DMS114 treated with DMSO at 0.1 percent for 48 hours (cell line): ENCODE measurements around the gene KCTD20.

Experiments
- DNase-seq: peaks from one replicate; lab custom pipeline; 2025; ENCODE audit not compliant: unreplicated experiment; lab: John Stamatoyannopoulos, UW

Gene KCTD20

GRCh38 chr6:36492092-36492491 lies 49.3 kb downstream of the KCTD20 start:
- no peak for DNase-seq

DNA sequence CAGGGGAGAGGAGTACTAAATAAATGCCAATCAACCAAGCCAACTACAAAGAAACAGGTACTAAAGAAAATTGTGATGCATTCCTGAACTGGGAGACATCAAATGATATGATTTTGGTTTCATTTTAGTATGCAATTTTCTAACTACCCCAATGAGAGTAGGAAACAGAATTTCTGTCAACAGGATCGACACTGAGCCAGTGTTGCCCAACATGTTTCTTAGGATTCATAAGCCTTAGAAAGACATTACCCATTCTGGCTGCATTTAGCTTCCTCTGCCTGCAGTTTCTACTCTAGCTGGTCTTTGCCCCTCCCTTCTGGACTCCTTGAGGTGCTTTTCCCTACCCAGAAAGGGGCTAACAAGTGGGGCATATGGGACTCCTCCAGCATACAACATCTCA lies 49.8 kb downstream of the KCTD20 start:
- no peak for DNase-seq

DNA sequence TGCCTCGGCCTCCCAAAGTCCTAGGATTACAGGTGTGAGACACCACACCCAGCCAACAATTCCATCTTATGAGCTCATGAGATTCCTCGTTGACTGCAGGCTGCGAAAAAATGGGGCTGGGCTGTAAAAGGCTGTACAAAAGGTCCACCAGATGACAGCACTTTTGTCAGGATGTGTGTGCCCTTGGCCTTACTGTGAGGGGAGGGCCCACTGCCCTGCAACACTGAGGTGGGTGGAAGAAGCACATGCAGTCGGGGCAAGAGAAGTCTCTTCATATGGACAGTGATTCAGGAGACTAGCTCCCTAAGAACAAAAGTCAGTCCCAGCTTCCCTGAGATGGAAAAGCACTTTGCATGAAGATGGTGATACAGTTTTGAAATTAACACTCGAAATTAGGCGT lies 50.5 kb downstream of the KCTD20 start:
- no peak for DNase-seq

GRCh38 chr6:36493859-36494258 lies 51.1 kb downstream of the KCTD20 start:
- DNase-seq, result no peak

DNA sequence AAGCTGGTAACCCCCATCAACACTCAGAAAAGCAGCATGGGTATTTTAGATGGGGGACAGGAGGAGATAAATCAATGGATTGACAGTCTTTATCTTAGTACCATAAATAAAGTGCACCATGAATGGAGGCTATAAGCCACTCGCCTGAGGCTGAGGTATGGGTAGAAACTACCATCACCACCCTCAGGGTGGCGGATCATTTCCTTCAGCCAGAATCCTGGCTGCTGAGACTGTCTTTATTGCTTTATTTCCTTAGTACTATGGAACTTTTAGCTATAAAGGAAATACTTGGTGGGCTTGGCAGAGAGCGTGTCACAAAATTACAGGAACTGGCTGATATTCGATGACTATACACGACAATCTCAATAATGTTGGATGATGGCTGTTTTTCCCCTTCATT lies 52.3 kb downstream of the KCTD20 start:
- DNase-seq, result no peak

- DNase-seq, result no peak
These were observed 57.1 kb downstream of the KCTD20 start for GRCh38 chr6:36499918-36500317.

- no peak for DNase-seq
These were observed 58.9 kb downstream of the KCTD20 start for GRCh38 chr6:36501686-36502085.

DNA sequence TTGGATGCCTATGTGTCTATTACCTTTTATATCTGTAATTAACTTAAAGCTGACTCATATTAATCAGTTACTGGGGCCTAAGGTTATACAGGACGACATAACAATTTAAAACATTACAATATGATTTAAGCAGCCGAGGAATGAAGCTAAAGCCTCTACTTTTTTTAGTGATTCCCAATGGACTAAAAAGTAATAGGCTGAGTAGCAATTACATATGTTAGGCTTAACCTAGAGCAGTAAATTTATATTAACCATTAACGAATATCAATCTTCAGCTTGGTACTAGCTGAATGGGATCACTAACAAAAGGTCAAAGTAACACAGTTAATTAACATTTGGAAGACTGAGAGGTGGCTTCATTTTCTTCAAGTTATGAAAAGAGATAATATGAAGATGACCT lies 61.4 kb downstream of the KCTD20 start:
- no peak for DNase-seq

DNA sequence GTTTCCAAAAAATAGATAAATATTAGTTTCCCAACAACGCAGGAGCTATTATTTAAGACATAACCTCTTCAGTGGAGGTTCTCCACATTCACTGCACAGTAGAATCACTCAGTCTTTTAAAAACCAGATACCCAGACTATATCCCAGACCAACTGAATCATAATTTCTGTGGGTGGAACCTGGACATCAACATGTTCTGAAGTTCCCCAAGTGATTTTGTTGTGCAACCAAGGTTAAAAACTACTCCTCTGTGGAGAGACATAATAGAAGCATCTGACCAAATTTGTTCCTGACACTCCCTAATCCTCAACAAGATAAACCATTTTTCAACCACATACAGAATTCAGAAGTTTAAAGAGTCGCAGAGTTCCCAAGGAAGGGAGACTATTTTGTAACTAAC lies 62.2 kb downstream of the KCTD20 start:
- no peak for DNase-seq

- no peak for DNase-seq
These were observed 63.1 kb downstream of the KCTD20 start for GRCh38 chr6:36505744-36506534.

DNA sequence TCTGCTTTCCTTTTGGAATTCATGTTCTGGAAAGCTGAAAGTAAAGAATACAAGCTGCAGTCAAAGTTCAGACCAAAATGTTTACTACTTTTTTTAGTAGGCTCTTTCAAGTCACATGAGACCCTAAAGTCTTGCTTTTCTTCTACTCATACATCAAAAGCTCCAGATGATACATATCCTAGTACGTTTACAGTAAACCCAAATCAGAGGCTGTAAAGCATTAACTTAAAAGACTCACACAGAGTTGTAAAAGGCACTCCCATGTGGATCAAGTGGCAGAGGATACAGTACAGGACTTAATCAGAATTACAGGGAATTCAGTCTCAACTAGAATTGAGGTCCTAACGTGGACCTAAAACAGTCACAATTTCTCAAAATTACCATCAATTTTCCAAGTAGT lies 63.8 kb downstream of the KCTD20 start:
- no peak for DNase-seq

GRCh38 chr6:36508532-36508931 lies 65.7 kb downstream of the KCTD20 start:
- no peak for DNase-seq

- DNase-seq, result no peak
These were observed 67.6 kb downstream of the KCTD20 start for GRCh38 chr6:36510365-36510764.

- DNase-seq, result no peak
These were observed 72.0 kb downstream of the KCTD20 start for GRCh38 chr6:36514554-36515456.

- DNase-seq, result no peak
These were observed 73.0 kb downstream of the KCTD20 start for GRCh38 chr6:36515844-36516243.

DNA sequence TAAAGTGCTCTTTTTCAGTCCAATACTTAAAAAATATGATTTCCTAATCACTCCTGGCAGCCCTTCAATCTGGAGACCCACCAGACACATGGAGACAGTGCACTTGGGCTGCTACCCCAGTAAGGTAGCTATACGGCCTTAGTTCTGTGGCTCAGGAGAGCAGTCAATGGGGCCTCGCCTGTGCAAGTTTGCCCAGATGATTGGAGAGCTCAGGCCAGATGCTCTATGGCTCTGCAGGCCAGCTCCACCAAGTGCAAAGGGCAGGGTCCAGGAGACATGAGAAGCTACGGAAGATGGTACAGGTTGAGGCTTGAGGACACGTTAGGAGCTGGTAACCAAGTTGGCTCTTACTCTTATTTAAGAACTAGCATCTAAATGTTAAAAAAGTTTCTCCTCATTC lies 73.8 kb downstream of the KCTD20 start:
- no peak for DNase-seq

DNA sequence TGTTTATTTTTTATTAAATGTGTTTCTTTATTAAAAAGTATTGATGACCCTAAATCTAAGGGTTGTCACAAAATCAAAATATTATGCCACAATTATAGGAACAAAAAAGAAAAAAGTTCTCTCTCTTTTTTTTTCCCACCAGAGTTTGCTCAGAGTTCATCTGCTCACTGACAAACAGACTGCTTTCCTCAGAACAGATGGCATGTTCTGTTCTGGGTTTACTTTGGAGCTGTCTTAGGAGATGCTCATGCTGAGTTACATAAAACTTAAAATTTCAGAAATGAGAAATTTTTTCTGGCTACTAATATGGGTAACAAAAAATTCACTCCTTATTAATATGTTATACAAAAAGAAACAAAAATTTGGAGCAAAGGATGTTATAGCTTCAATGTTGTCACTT lies 74.2 kb downstream of the KCTD20 start:
- no peak for DNase-seq

- no peak for DNase-seq
These were observed 74.6 kb downstream of the KCTD20 start for GRCh38 chr6:36517408-36517807.

DNA sequence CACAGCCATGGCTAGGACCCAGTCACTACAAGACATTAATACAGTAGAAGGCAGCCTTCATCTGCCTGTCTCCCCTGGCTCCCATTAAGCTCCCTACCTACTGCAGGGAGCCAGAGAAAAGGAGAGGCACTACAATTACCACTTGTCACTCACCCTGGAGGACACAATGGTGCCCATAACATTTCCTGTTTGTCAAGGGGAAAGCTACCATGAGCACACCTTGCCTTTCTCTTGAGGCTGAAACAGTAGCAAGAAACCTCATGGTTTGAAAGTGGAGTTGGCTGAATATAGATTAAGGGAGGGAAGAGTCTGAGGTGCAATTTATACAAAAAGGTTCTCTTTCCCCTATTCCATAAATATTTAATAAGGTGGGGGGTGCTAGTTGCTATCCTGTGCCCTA lies 76.6 kb downstream of the KCTD20 start:
- DNase-seq, result no peak

GRCh38 chr6:36523451-36523850 lies 80.7 kb downstream of the KCTD20 start:
- DNase-seq, result no peak

GRCh38 chr6:36523936-36524499 lies 81.2 kb downstream of the KCTD20 start:
- no peak for DNase-seq

- no peak for DNase-seq
These were observed 82.1 kb downstream of the KCTD20 start for GRCh38 chr6:36524871-36525270.
